T-helper 22 cell (primary cell): ENCODE data around the gene MIOX.

Experiments used
- DNase-seq: peaks from one replicate; pipeline ENCODE4 v3.0.0-alpha.2; 2020; ENCODE audit warnings: low read depth

Gene MIOX

DNA sequence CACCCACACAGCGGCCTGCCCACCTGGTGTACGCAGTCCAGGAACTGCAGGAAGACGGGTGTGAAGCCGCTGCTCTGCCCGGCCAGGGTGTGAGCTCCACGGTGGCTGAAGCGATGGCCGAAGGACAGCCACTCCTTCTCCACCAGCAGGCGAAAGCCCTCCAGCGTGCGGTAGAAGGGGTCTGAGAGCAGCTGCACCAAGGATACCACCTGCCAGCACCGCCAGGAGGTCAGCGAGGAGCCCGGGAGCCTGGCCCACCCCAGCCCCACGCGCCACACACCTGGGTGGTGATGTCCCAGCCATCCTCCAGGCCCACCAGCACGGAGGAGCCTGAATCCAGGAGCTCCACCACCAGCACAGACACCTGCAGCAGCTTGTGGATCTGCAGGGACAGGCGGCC is 31.5 kb upstream of the MIOX start:
- no peak for DNase-seq

DNA sequence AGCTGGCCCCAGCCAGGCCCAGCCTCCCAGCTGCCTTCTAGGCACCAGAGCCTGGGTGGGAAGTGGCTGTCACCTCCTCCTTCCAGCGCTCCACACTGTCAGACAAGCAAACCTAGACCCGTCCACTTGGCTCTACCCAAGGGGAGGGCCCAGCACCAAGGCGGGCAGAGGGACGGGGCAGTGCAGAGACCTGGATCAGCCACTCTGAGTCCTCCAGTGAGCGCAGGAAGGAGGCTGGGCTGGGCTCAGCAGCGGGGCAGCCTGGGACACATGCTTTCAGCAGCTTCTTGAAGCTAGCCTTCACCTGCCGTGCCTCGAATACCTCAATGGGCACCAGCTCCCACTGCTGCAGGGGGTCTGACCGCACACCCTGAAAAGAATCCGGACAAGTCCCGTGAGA is 30.6 kb upstream of the MIOX start:
- DNase-seq: no peak

DNA sequence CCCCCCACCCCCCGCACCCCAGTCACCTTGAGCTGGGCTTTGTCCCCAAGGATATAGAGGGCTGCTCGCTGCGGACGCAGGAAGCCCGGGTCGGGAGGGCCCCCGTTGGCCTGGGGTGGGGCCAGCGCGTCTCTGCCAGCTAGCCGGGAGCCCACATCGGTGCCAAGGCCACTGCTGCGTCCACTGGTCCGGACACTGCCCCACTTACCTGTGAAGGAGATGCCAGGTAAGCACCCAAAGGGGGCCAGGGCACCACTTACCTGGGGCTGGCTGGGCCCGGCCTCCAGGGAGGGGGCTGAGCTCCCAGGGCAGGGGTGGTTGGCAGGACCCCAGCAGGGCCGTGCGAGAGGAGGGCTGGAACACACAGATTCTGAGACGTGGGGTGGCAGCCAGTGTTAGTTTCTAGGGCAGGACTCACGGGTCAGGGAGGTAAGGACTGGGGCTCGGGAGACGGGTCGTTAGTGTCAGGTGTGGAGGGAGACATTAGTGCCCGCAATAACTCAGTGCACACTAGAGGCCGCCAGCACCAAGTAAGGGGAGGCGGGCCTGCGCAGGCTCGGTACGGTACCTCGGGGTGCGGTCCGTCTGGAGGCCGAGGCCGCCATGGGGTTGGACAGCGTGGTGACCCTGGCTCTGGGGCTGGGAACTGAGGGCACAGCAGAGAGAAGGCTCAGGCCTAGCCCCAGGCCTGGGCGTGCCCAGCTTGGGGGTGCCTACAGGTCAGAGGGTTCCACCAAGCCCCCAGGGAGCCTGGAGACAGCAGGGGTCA is 30.0 kb upstream of the MIOX start:
- no peak for DNase-seq

DNA sequence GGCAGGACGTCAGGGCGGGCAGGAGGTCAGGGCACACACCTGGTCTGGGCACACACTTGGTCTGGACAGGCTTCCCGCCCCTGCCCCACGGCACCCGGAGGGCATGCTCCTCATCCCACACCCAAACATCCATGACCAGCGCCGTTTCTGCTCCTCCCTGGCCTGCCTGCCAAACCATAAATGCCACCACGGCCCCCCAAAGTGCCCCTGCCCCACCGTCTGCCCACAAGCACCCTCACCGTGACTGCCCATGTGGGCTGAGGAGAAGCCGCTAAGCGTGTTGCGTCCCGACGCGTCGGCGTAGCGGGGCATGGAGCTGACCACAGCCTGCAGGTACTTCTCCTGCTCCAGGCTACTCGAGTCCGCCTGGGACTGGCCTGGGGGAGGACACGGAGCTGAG is 27.6 kb upstream of the MIOX start:
- no peak for DNase-seq

DNA sequence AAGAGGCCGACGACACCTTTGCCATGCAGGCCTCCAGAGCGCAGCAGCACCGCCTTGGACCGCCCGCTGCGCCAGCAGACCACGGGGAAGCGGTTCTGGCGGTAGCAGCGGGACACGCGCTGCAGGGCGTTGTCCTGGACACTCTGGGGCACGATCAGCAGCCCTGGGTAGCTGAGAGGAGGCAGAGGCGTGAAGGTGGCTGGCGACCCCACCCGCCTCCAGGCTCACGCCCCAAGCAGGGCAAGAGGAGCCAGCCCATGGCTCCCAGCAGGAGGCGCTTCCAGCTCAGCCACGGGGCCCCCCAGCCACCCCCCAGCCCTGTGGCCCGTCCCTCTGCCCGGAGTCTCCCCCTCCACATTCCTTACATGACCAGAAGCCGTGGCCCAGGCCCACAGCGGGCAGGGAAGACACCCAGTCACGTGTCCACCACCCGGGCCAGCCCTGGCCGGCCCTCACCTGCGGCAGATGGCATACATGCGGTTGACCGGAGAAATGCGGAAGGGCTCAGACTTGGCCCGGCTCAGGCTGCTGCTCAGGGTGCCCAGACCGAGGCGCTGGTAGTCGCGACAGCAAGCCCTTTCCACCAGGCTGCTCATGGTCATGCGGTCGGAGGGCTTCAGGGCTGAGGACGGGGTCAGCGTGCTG is 27.0 kb upstream of the MIOX start:
- no peak for DNase-seq

DNA sequence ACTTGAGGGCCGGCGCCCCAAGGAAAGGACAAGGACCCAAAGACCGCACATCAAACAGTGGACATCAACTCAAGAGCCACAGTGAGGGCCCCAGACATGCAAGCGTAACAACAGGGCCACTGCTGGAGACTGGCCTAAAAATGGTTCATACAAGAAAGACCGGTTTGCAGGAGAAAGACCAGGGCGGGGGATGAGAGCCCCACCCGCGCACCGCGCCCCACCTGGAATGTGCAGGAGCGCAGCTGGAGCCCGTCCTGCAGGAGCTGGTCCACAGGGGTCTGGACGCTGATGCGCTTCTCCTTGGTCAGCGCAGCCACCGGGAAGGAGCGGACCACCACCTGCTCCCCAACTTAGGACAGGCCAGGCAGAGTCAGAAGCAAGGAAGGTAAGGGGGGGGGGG is 25.7 kb upstream of the MIOX start:
- DNase-seq: no peak

DNA sequence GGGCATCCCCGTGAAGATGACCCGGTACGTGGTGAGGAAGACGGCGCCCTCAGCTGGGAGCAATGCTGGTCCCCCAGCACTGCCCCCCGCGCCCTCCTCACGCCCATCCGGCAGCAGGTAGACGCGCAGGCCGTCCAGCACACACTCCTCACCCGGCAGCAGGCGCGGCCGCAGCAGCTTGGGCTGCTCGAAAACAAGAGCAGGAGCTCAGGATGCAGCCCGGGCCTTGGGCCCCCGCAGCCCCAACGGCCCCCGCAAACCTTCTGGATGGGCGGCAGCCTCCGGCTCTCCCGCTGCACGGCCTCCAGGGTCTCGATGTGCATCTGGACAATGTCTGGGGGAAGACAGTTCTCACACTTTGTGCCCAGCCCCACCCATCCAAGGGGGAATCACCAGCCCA is 25.1 kb upstream of the MIOX start:
- no peak for DNase-seq

DNA sequence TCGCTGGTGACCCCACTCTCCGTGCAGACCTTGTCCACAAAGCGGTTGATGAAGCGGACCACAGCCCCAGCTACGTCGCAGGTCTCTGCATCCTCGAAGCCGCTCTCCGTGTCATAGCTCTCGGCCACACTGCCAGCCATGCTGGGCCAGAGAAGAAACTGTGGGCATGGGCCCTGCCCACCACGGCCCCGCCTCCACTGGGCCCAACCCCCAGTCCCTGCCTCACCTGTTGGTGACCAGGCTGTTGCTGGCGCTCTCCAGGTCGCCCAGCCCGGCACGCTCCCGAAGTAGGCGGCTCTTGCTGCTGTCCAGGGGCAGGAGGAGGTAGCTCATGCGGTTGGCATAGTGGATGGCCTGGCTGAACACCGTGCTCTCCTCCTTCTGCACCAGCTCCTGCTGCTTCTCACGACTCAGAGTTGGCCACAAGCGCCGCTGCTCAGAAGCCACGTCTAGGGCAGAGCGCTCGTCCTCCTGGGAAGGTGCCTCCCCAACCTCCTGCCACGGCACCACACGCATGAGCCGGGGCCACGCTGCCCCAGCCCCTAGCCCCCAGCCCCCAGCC is 24.6 kb upstream of the MIOX start:
- no peak for DNase-seq

DNA sequence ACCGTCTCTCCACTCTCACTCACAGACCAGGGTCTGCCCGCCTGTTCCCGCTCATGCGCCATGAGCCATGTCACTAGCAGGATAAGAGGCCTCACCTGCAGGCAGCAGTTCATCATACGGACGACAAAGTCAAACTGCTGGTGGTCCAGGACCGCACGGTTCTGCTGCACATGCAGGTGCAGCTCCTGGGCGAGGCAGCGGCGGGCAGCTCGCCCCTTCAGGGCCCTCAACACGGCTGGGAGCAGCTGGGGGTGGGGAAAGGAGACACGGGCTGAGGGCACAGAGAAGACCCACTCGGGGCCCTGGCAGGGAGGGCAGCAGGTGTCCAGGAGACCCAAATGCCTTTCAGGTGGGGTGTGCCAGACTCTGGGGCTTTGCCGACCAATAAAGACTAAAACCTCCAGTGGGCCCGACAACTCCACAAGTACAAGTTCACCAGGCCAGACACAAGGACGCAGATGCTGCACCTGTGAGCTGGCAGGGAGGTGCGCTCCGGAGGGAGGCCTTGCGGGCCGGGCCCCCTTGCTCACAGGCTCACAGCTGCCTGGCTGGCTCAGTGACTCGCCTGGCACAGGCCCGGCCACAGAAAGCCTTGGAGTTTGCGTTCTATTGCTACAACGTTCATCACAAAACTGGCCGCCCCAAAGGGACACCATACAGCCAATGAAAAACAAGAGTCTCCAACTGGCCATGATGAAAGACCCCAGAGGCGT is 23.3 kb upstream of the MIOX start:
- no peak for DNase-seq

DNA sequence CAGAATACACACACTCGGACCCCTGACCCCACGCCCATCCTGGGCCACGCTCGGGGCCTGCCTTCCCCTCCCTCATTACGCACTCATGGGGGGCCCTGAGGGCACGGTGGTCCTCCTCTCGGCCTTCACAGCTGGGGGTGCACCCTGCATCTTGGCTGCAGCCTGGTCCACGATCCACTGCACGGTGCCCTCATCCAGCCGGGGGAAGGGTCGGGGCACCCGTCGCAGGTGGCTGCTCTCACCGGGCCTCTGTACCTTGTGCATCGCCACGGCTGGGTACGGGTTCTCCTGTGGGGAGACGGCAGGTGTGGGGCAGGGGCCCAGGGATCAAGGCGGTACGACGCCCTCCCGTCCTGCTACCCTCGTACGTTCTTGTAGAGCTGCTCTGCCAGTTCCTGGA is 22.2 kb upstream of the MIOX start:
- no peak for DNase-seq

DNA sequence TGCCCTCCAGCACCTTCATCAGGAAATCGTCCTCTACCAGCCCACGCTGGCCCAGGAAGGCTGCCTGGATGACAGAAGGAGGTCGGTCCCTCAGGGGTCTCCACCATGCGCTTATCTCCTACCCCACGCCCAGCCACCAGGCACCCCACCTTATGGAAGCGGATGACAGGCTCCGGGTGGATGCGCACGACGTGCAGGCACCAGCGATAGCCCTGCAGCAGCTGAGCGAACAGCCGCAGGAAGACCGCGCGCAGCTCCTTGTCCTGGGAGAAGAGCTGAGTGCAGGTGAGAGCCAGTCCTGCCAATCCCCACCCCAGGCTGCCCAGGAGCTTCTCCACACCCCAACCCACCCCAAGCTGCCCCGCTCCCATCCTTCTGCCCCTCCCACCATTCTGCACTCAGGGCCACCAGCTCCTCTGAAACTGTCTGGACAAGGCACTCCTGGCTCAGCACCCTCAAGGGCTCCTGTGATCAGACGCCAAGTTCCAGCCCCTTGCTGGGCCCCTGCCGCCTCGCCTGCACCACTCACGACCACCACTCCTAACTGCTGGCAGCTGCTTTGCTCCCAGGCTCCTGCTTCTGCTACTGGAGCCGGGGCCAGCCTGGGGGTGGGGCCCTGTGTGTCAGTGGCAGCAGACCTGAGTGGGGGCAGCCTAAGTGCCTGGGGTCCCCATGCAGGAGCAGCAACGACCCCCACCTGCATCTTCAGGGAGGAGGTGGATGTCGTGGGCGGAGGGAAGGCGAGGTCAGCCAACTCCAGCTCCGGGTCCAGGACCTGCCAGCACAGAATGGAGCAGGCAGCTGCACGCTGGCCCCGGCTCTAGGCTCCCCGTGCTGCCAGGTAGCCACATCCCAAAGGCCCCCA is 21.4 kb upstream of the MIOX start:
- DNase-seq: no peak

DNA sequence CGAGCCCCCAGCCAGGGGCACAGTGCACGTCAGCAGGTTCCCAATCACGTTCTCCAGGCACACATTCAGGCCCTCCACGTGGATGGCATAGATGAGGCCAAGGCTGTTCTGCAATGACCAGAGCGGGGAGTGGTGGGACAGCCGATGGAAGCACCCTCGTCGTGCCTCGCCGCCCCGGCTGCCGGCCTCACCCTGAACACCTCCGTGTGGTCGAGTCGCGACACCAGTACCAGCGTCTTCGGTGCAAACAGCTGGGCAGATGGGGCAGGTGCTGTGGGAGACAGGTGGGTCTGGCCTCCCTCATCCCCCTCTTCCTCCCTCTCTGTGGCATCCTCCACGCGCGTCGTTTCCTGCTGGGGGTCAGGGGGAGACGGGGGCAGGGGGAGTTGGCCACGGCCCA is 19.3 kb upstream of the MIOX start:
- DNase-seq: no peak

DNA sequence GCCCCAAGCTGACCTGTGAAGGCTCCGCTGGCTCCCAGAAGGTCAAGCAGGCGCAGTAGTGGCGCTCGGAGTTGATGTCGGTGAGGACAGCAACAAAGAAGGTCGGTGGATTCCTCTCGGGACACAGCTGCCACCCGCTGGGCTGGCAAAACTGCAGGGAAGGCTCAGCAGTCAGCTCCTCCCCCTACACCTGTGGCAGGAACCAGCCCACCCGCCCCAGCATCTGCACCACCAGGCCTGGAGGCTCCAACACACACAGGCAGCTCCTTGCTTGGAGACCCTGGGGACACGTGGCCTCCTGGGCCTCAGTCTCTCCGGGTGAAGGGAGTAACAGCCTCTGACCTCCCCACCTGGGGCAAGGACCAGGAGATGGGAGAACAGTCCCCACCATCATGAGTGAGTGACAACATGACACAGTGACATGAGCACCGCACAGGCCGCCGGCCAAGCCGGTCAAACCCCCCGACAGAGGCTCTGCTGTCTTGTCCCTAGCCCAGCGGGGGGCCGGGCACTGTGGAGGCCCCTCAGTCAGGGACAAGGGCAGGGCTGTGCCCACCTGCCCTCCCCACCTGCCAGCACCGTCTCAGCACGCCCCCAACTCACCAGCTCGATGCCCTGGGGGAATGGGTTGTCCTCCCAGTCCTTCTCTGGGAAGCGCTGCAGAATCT is 18.8 kb upstream of the MIOX start:
- no peak for DNase-seq

DNA sequence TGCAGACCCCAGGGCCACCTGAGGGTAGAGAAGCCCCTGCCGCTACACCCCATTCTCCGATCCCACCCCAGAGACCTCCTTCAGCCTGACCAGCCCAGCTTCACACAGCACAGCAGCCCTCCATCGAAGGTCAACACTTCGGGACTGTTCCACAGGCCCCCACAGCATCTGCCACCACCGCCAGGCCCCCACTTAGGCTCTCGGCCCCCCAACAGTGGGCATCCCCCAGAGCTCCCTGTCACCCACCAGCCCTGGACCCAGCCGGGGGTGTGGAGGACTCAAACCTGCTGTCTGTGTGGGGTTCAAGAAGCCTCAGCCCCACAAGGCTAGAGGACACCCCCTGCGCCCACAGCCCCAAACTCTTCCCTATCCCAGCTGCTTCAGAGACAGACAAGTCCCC is 18.0 kb upstream of the MIOX start:
- no peak for DNase-seq

DNA sequence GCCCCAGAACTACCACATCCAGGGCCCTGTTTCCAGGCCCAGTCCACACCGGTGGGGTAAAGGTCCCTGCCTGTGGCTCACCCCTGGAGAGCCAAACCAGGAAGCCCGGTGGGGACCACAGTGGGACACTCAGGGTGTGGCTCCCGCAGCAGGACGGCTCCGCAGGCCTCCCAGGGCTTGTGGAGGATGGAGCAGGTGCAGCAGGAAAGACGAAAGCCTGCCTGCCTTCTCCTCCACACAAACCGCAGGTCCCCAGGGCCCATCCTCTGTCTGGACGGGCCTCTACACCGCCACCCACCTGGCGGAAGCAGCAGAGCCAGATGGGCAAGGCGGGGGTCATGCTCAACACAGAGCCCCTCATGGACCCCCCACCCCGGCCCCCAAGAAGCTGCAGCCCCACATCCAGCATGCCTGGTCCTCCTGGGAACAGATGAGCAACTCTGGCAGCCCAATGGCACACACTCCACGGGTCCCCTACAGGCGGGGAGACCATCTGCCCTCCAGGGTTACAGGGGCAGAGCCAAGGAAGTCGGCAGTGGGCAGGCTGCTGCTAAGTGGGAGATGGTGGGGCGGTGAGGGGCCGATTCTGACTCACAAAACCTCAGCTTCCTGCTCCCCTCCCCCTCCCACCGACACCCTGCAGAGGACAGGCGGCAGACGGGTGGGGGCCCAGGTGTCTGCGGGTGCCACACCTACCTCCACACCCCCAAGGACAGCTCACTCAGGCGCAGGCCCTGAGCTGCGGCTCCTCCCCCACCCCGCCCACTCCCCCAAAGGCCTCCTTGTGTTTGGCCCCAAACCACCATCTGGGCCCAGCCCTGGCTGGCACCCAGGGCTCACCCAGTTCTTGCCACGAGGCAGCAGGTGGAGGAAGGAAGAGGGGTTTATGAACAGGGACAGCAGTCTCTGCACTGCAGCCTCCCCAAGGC is 17.0 kb upstream of the MIOX start:
- DNase-seq: peak; percentile 99

DNA sequence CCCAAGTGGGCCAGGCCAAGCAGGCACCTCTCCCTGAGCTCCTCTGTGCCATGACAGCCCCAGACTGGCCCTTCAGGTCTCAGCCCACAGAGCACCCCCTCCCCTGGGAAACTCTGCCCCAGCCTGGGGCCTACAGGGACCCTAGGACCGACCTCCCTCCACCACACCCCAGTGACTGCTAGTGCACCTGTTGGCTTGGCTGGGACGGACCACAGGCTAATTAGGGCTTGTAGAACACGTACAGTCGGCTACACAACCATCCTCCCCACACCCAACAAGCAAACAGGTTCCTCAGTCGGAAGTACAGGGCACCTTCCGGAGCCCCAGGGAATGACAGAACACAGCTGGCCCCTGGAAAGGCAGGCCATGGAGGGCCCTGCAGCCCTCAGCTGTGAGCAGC is 16.2 kb upstream of the MIOX start:
- no peak for DNase-seq

DNA sequence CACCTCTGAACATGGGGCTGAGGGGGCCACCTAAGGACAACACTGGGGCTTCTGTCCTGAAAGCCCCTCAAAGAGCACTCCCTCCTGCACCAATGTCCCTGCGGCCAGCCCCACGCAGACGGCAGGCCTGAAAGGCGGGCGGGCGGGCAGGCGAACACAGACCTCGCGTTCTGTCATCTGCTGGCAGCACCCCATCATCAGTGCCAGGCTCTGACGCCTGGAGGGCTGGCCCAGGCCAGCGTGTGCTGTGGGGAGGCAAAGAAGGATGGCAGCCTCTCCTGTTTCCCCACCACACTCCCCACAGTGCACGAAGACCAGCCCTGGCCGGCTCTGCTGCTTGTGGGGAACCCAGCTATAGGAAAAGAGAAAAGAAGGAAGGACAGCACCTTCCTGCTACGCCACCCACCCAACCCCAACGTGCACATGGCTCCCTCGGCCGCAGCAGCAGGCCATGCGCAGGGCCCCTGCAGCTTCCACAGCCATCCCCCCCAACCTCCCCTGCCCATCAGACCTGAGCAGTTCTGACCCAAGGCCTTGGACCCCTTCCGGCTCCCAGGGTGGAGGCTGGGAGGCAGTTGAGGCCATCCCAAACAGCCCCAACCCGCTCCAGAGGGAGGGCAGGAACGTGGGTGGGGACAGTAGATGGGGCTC is 15.3 kb upstream of the MIOX start:
- no peak for DNase-seq

DNA sequence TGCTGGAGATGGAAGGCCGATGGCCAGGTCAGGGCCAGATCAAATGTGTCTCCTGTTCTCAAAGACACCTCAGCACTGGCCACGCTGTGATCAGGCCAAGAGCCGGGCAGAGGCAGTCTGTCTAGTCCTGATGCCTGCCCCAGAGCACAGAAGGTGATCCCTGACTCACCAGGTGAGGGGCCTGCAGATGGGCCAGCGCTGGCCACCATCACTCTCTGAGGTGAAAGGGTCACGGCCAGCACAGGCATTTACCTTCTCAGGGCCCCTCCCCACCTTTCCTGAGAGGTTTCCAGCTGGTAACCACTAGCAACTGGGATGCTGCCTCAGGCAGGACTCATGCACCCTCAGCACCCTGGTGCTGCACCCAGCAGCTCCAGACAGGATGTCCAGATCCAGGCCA is 14.7 kb upstream of the MIOX start:
- no peak for DNase-seq

DNA sequence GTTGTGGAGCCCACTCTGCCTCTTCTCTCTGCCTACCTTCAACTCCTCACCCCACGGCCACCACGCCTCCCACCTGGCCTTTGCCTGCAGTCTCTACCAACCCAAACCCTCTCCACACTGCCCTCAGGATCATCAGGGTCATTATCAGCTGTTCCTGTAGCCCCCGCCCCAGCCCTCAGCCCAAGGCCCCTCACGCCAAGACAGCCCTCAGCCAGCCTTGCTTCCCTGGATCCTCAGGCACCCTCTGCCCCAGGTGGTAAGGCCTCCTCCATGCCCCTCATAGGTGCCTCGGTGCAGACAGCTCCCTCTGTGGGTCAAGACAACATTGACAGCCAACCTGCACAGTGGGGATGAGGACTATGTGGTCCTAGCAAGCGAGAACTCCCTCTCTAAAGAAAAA is 13.6 kb upstream of the MIOX start:
- DNase-seq: peak; percentile 18
